Fibroblast of villous mesenchyme (primary cell): Measurements from ENCODE around the gene SLC13A4. TPM values are rescaled to one million over a fixed set of nuclear protein-coding genes. Genes with fewer than 3 reads are reported as not detected.

ENCODE experiments used
- DNase-seq: peaks from one replicate; pipeline ENCODE4 v3.0.0-alpha.2; 2010; ENCODE audit warnings: low read depth
- H3K4me3 ChIP-seq: 2 replicates; pipeline ENCODE4 v1.5.1; 2011; ENCODE audit warnings: low read depth, mild to moderate bottlenecking, low read length
- total RNA-seq: library from RNA; depleted of rRNA; stranded (reverse); fragments of >200 nt; gene quantifications from 2 replicates; pipeline ENCODE4 v1.2.3, GENCODE V29; 2012
- TF ChIP-seq, protein P1 (sequence below): IDR thresholded peaks from 2 replicates; pipeline ENCODE4 v1.5.1; 2012; ENCODE audit warnings: low read depth, mild to moderate bottlenecking, low read length; ENCODE audit not compliant: insufficient read depth

The SLC13A4 gene
- total RNA-seq, 1 donor, result not detected

DNA sequence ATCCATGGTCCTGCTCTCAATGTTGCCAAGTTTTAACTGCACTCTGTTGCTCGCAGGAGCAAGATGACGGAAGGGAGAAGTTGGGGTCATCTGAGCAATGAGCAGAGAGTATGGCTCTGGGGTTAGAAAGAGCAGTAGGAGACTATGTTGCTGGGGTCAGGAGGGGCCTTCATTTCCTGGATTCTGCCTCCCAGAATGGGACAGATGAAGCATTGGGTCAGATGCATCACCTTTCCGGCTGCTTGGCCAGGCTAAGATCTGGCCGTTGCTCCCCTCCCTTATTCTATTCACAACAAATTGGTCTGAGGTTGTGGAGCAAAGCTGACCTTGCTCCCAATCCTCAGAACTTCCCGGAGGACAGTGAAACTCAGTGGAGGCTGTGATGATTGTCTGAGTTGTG lies 43.3 kb downstream of the SLC13A4 start:
- TF ChIP-seq, protein P1, sequence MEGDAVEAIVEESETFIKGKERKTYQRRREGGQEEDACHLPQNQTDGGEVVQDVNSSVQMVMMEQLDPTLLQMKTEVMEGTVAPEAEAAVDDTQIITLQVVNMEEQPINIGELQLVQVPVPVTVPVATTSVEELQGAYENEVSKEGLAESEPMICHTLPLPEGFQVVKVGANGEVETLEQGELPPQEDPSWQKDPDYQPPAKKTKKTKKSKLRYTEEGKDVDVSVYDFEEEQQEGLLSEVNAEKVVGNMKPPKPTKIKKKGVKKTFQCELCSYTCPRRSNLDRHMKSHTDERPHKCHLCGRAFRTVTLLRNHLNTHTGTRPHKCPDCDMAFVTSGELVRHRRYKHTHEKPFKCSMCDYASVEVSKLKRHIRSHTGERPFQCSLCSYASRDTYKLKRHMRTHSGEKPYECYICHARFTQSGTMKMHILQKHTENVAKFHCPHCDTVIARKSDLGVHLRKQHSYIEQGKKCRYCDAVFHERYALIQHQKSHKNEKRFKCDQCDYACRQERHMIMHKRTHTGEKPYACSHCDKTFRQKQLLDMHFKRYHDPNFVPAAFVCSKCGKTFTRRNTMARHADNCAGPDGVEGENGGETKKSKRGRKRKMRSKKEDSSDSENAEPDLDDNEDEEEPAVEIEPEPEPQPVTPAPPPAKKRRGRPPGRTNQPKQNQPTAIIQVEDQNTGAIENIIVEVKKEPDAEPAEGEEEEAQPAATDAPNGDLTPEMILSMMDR, result no peak
- DNase-seq, result no peak
- no peak overlapping the region for H3K4me3 ChIP-seq

DNA sequence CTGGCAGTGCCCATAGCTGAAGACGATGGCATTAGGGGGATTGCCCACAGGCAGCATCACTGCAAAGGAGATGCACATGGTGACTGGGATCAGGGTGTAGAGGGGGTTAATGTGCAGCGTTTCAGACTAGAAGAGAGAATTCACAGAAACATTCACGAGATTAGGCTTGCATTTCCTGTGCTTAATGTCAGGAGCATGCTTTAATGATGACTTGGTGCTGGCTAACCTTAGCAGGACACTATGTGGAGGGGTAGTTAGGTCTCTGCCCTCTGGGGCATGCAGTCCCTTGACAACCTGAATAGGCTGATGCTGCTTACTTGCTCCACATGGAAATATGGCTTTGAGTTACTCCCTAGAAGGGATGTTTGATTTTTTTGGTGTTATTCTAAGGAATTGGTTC lies 43.9 kb downstream of the SLC13A4 start:
- H3K4me3 ChIP-seq, result no peak overlapping the region
- DNase-seq, result peak; percentile 29

DNA sequence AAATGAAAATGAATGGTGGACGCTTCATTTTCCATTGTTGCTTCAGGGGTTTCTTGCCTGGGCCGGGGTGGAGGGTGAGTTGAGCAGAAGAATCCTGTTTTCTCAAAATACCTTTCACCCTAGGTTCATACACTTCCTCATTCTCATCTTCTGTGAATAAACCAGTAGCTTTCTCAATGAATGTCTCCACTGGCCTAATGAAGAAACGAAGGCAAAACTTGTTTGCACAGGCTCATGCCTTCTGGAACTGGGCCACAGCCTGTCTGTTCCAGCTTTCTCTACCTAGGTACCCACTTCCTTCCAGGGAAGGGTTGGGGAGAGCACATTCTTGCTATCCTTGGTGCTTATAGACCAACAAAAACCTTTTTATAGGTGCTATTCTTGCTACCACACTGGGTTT lies 44.4 kb downstream of the SLC13A4 start:
- no peak overlapping the region for H3K4me3 ChIP-seq
- no peak for DNase-seq
- TF ChIP-seq, protein P1, result no peak

More for the DNA sequence above, 43.9 kb downstream of the SLC13A4 start:
- TF ChIP-seq, protein P1, result no peak

DNA sequence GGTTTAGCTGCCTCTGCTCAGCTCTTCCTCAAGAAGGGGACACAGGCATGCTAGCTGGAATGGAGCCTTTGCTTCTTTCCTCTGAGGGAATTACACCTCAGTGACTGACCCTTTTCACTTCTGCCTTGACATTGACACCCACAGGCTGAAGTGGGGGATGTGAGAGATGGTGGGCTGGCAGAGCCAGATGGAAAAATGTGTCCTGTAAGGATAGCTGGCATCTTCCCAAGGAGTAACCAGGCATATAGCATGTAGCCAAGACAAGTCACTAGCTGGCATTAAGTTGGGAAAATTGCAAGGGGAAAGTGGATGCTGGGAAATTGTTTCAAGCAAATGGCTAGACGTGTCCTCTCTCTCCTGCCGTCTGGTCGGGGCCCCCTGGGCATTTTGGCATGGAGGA lies 45.8 kb downstream of the SLC13A4 start:
- no peak overlapping the region for H3K4me3 ChIP-seq
- DNase-seq, result no peak
- TF ChIP-seq, protein P1, result no peak

DNA sequence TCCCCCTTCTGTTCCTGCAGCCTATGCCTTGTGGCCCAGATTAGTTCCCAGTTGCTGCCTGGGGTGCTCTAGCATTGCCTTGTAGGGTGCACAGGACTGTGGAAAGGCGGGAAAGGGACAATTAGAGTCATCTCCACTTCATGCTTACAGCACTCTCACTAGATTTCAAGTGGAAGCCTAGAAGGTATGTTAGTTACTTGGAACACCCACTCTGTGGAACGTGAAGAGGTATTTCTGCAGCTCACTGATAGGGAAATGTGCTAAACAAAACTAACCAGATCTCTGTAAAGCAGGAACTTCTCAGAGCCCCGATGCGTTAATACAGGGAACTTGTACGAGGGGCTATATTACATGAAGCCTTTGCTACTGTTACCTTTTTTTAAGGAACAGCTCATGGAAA lies 46.2 kb downstream of the SLC13A4 start:
- H3K4me3 ChIP-seq, result no peak overlapping the region
- DNase-seq, result no peak
- TF ChIP-seq, protein P1, result no peak

DNA sequence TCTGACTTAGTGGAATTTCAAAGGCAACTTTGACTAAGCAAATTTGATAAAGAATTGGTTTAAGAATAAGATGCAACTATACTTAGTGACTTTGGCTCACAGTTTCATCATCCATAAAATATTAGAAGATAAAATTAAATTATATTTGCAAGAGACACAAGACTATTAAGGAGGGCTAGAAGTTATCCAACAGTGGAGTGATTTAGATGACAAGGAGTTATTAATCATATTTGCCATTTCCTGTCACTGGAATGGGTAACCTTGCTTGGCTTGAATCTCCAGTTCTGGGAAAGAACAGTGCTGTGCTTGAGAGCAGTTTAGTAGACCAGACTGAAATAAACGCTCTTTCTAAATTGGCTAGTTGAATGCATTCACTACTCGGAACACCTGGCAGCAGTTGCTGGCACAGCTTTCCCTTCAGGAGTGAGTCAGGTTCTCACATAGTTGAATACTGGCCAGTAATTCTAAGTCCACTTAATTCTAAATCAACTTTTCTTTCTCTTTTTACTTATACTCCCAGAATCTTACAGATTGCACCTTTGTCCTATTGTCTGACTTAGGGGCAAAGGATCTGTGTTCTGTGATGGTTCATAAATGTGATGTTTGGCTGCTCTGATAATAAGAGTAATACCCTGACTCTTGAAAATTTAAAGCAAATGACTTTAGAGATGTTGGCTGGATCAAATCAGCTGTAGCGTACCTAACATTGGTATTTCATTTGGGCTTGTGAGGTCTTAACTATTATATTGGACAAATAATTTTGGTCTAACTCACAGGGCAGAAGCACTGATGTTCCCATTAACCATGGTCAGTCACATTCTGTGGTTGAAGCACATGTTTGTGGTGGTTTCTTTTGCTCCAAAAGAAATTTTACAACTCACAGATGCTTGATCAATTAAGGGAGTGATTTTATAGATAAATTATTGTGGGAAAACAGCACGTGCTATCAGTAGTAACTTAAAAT lies 49.1 kb downstream of the SLC13A4 start:
- no peak overlapping the region for H3K4me3 ChIP-seq
- DNase-seq, result no peak
- TF ChIP-seq, protein P1, result no peak
